B cell (primary cell): Measurements from ENCODE around the gene NPHS1.

ENCODE experiments used
- EZH2 ChIP-seq: IDR thresholded peaks from 2 replicates; pipeline ENCODE4 v1.6.1; 2012; ENCODE audit warnings: borderline replicate concordance, low read depth, mild to moderate bottlenecking, moderate library complexity, low read length; ENCODE audit not compliant: insufficient read depth, poor library complexity, severe bottlenecking
- TF ChIP-seq, protein P1 (sequence below): fragments of 200-600 bp; IDR thresholded peaks from one replicate; pipeline ENCODE4 v1.8.0; 2022; ENCODE audit warnings: antibody characterized with exemption, mild to moderate bottlenecking

DNA sequence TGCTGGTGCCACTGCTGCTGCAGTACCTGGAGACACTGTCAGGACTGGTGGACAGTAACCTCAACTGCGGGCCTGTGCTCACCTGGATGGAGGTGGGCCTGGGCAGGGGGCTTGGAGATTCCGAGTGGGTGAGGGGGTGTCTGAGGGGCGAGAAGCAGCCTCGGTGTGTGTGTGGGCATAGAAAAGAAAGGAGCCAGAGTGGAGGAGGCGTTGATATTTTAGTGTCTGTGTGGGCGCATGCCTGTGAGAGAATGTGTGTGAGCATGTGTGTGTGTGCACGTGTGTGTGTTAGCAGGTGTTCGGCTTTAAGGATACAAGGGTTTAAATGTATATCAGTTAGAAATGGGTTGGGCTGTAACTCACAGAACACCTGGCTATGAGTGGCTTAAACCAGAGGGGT lies 73.3 kb downstream of the NPHS1 start:
- TF ChIP-seq, protein P1, sequence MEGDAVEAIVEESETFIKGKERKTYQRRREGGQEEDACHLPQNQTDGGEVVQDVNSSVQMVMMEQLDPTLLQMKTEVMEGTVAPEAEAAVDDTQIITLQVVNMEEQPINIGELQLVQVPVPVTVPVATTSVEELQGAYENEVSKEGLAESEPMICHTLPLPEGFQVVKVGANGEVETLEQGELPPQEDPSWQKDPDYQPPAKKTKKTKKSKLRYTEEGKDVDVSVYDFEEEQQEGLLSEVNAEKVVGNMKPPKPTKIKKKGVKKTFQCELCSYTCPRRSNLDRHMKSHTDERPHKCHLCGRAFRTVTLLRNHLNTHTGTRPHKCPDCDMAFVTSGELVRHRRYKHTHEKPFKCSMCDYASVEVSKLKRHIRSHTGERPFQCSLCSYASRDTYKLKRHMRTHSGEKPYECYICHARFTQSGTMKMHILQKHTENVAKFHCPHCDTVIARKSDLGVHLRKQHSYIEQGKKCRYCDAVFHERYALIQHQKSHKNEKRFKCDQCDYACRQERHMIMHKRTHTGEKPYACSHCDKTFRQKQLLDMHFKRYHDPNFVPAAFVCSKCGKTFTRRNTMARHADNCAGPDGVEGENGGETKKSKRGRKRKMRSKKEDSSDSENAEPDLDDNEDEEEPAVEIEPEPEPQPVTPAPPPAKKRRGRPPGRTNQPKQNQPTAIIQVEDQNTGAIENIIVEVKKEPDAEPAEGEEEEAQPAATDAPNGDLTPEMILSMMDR = no peak
- TF ChIP-seq EZH2 = no peak
